ENCODE data around the gene LRP5.

LRP5 gene

DNA sequence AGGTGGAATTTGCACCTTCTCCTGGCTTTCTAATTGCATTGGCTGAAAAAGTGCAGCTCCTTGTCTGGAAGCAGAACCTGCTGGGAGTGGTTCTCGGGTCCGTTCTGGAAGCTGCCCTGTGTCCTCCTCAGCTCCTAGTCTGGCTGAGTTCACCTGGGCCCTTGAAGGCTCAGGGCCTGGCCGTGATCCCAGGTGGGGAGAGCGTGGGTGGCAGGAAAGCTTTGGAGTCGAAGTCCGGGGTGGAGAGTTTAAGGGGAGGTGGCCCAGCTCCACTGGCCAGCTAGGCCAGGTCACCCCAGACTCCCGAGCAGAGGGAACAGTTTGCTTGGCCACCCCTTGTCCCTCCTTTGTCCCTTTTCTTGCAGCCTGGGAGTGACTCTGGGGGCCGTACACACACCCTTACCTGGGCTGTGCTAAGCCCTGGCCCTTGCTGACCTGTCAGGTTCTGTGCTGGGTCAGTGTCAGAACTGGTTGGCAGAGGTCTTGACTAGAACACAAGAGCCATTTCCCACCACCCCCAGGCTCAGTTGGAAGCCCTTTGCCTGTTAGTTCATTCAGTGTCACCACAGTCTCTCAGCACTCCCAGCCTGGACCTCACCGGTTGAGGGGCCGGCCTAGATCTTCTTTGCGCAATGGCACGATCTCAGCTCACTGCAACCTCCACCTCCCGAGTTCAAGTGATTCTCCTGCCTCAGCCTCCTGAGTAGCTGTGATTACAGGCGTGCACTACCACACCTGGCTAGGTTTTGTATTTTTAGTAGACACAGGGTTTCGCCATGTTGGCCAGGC is 37.3 kb downstream of the LRP5 start:
- no peak for DNase-seq

DNA sequence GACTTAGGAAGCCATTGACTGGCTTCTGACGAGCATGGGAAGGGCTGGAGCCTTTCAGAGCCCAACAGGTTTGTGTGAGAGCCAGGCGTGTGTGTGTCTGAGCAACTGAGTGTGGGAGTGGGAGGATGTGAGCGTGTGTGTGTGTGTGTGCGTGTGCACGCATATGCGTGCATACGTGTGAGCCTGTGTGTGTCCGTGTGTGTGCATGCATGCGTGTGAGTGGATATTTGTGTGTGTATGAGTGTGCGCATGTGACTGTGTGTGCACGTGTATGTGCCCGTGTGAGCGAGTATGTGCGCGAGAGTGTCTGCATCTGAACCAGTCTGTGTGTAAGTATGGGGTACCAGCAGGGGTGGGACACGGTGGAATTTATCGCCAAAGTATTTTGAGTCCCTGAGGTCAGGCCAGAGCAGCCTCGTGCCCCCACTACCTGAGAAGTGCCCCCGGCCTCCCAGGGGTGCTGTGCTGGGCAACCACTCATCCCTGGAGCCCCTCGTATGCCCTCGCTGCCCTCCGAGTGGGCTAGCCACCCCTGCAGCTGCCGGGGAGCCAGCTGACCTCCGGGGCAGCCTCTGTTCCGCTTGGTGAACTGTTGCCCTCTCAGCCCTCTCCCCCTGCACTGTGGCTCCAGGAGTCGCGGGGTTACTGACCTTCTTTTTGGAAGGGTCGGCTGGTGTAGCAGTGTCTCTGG is 38.5 kb downstream of the LRP5 start:
- no peak for DNase-seq

DNA sequence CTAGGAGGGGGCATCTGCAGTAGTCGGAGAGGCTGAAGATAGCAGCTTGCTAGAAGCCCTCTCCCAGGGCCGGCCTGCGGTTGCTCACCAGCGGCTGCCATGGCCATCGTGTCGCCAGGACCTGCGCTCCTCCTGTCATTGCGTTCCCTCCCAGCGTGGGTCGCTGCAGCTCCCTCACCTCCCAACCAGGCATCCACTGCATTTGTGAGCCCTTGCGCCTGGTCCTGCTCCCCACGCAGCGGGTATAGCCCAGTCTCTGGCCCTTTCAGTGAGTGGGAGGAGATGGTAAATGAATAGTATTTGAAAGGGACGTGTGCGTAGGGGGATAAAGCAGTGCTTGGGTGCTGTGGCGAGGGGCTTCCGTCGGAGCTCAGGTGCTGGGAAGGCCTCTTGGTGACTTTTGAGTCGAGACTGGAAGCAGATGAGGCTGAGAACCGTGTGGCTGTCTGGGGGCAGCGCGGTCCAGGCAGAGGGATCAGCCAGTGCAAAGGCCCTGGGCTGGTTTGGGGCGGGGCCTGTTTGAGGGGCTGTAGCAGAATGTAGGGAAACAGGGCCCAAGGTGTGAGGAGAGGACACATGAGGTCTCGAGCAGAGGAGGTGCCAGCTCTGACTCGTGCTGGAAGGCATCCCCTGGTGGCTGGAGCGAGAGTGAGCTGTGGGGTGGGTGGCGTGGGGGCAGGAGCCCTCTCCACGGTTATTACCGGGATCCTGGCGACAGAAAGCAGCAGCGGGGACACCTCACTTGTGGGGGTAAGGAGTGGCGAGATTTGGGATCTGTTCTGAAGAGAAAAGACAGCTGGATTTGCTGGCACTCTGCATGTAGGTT is 39.3 kb downstream of the LRP5 start:
- no peak for DNase-seq

- peak; percentile 46 for DNase-seq
These were observed 40.2 kb downstream of the LRP5 start for GRCh38 chr11:68352591-68352990.

- no peak for DNase-seq
These were observed 40.7 kb downstream of the LRP5 start for GRCh38 chr11:68353118-68353517.

DNA sequence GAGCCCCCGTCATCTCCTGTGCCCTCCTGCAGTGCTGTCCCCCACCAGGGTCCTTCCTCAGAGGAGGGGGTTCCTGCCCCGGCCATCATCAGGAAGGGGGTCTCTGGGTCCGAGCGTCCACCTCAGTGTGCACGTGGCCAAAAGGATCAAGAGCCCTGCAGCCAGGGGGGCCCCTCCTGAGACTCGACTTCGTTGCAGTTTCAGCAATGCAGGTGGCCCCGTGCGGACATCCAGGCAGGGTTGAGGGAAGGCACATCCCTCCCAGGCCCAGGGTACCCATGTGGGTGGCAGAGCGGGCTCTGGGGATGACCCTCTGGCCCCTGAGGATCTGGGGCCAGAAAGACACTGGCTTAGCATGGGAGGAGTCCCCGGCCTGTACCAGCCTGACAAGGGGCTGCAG is 41.3 kb downstream of the LRP5 start:
- DNase-seq = no peak

- peak; percentile 55 for DNase-seq
These were observed 41.9 kb downstream of the LRP5 start for GRCh38 chr11:68354148-68354872.

- no peak for DNase-seq
These were observed 43.1 kb downstream of the LRP5 start for GRCh38 chr11:68355471-68355870.

GRCh38 chr11:68357568-68357967 is 45.2 kb downstream of the LRP5 start:
- DNase-seq = no peak

DNA sequence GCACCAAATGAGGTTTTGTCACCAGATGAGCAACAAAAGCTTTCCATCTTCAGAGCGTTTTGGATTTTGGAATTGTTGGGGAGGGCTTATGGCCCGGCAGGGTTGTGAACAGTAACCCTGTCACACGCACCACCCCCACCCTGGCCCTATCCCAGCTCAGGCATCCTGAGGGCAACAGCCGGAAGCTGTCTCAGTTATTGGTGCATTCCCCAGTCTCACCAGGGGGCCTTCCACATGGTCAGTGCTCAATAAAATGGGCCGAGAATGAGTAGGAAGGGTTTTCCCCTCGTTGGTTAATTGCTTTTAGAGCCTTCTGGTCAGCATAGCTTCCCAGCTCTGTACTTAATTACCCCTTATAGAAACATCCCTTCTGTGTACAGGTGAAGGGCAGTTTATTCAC is 46.0 kb downstream of the LRP5 start:
- no peak for DNase-seq

GRCh38 chr11:68361702-68362101 is 49.3 kb downstream of the LRP5 start:
- no peak for DNase-seq

DNA sequence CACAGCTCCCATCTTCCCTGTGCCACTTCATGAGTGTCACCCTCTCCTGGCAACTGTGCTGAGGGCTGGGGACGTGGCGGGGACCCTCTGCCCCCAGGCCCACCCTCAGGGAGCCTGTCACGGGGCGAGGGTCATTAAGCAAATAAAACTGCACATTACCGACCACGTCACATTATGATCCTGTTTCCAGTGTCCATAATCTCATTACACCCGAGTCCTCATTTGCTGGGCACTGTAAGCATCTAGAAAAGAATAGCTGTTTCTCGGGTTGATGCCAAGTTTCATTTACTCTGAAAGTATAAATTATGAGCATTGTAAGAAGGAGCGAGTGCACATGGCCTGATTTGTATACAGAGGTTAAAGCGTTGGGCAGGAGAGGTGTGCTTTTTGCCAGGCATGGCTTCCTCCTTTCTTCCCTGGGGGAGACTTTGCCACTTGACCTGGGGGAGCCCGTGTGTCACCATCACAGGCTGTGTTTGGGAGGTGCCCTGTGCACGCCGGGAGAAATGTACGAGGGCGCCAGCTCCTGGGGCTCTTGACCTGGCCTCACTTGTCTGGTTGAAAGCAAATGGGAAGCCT is 50.5 kb downstream of the LRP5 start:
- no peak for DNase-seq

DNA sequence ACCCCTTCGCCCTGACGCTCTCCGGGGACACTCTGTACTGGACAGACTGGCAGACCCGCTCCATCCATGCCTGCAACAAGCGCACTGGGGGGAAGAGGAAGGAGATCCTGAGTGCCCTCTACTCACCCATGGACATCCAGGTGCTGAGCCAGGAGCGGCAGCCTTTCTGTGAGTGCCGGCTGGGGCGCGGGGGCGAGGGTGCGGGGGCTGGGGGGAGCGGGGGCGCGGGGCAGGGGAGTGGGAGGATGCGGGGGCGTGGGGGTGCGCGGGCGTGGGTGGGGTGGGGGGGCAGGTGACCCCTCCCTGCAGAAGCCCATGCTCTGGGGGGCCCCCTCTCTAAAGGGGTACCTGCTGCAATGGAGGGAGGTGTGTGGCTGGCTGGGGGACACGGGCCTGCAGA is 51.4 kb downstream of the LRP5 start:
- no peak for DNase-seq

- peak; percentile 48 for DNase-seq
These were observed 52.2 kb downstream of the LRP5 start for GRCh38 chr11:68364581-68364980.

GRCh38 chr11:68365943-68366435 is 53.6 kb downstream of the LRP5 start:
- peak; percentile 57 for DNase-seq

GRCh38 chr11:68367252-68367651 is 54.9 kb downstream of the LRP5 start:
- DNase-seq = peak; percentile 68

- peak; percentile 49 for DNase-seq
These were observed 57.4 kb downstream of the LRP5 start for GRCh38 chr11:68369756-68370155.

DNA sequence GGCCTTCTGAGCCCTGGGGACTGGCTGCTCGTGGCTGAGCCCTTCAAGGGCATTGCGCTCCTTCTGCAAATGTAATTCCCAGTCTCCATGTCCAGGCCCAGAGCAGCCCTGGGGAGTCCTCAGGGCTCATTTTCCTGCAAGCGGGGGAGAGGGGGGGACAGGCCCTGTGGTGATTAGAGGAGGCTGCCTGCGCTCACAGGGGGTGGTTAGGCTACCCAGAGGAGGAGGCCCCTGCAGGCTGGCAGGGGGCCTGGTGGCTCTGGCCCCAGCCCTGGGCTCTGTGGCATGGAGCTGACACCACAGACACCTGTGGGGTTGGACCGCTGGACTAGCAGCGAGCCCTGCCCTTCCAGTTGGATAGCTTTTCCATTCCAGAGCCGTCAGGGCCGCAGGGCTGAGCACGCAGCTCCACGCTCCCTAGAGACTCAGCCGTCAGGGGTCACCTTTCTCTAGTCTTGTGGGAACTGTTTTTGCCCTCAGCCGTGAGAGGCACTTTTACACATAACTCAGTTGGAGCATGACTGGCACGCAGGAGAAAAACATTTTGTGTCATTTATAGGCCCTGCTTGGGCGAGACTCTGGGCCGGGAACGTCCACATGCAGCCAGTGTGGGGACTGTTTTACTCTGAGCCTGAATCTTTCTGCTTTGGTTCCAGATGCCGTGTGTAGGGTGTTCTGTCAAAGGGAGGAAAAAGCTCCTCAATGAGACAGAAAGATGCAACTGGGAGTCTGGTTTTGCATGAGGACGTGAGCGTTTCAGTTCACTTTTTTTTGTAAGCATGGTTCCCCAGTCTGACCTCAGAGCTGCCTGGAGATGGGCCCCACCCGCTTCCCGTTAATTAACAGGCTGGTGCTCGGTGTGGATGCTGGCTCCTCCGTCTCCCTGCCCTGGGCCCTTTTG is 58.1 kb downstream of the LRP5 start:
- peak; percentile 75 for DNase-seq

DNA sequence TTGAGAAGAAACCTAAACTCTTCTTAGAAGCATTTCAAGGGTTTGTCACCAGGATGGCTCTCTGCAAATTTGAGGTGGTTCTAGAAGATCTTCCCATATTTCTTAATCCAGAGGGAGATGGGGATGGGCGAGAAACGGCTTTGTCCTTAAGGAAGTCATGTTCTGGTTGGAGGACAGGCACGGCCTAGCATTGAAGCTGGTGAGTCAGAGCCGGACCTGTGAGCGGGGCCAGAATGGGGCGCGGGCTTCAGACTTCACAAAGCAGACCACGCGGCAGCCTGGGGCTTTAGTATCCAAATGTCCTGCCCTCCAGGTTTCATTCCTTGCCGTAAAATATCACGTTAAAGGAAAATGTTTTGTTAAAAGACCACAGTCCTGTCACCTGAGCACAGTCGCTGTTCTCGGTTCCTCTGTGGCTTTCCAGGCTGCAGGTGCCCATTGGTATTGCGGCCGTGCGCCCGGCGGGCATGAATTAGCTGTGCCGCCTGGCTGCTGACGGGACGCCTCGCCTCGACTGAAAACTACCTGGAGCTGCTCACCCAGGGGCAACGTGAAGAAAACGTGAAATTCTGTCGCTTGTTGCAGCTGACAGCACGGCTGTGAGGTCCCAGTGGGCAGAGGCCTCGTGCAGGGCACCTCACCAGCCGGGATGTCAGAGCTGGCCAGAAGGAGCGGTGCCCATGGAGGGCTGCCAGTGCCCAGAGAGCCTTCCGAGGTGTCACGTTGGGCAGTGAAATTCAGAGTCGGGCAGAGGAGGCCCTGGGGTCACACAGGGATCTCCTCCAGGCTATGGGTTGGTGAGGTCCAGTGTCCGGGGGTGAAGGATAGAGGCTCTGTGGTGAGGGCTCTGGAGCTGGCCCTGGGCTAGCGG is 59.0 kb downstream of the LRP5 start:
- DNase-seq = peak; percentile 70

DNA sequence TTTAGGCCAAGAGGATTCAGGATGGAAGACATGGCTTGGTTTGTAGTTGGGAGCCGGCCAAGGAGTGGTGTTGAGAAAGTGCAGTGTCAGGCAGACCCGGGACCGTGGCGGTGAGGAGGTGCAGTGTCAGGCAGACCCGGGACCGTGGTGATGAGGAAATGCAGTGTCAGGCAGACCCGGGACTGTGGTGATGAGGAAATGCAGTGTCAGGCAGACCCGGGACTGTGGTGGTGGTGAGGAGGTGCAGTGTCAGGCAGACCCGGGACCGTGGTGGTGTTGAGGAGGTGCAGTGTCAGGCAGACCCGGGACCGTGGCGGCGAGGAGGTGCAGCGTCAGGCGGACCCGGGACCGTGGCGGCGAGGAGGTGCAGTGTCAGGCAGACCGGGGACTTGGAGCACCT is 59.7 kb downstream of the LRP5 start:
- peak; percentile 76 for DNase-seq

Data from DMS53 (cell line).